ENCODE data around the gene PKMYT1. TPM values are rescaled to one million over a fixed set of nuclear protein-coding genes. Genes with fewer than 3 reads are reported as not detected.

The PKMYT1 gene
- total and polyA plus RNA-seq, 9 of the 15 experiments (the other 6 are each of a cell fraction or from before 2014, with no cell fraction given): 8.7 to 201 (median 37.8) TPM

GRCh38 chr16:3020247-3020603 lies 40.0 kb upstream of the PKMYT1 start, which contains the start of gene TNFRSF12A (continued):
- TF ChIP-seq RFX5 (IDR thresholded peaks at IDR 0.05; ENCODE audit: low read depth, low read length): no peak
- TF ChIP-seq ELF1 (tag; IDR thresholded peaks at IDR 0.05): no peak
- no peak for TF ChIP-seq PHB2 (IDR thresholded peaks at IDR 0.05; ENCODE audit: low read depth)
- peak; percentile 46; the same call in 1 of the 2 replicates for TF ChIP-seq ZBTB17 (CRISPR knock-in tag; IDR thresholded peaks at IDR 0.05)
- TF ChIP-seq SMARCA4 (IDR thresholded peaks at IDR 0.05): no peak
- no peak for TF ChIP-seq COPS2 (conservative IDR thresholded peaks at IDR 0.05)
- no peak for TF ChIP-seq MLX (CRISPR knock-in tag; conservative IDR thresholded peaks at IDR 0.05)
- peak; percentile 81 for TF ChIP-seq POLR2AphosphoS5 (IDR thresholded peaks at IDR 0.05; ENCODE audit: control insufficient read depth, insufficient read depth, low read depth, low read length)
- TF ChIP-seq ZBTB11 (CRISPR knock-in tag; IDR thresholded peaks at IDR 0.05): 0 out of 6 replicates have a peak, but pooled peaks of 1 of the 3 experiments have one; percentile 55
- peak; percentile 78; the same call in 1 of the 2 replicates for TF ChIP-seq PHF8 (IDR thresholded peaks at IDR 0.05; ENCODE audit: borderline replicate concordance, low read length)
- no peak for TF ChIP-seq SREBF2 (CRISPR knock-in tag; IDR thresholded peaks at IDR 0.05)
- peak; percentile 48; the same call in 1 of the 2 replicates for TF ChIP-seq NR4A1 (CRISPR knock-in tag; IDR thresholded peaks at IDR 0.05)
- TF ChIP-seq NR4A1 (tag; IDR thresholded peaks at IDR 0.05): no peak
- no peak for TF ChIP-seq ILF3 (IDR thresholded peaks at IDR 0.05; ENCODE audit: borderline replicate concordance)
- 0 out of 2 replicates have a peak, but pooled peaks have one; percentile 70 for TF ChIP-seq KDM2B (CRISPR knock-in tag; IDR thresholded peaks at IDR 0.05)
- TF ChIP-seq PATZ1 (CRISPR knock-in tag; IDR thresholded peaks at IDR 0.05; ENCODE audit: borderline replicate concordance): no peak
- TF ChIP-seq ZNF277 (CRISPR knock-in tag; IDR thresholded peaks at IDR 0.05; ENCODE audit: borderline replicate concordance): no peak
- no peak for TF ChIP-seq ZNF551 (CRISPR knock-in tag; IDR thresholded peaks at IDR 0.05)
